ENCODE measurements around the gene PPP1R1B.
A peak's percentile ranks its signal among the peaks of the same experiment; 100 is the strongest.

Gene PPP1R1B

DNA sequence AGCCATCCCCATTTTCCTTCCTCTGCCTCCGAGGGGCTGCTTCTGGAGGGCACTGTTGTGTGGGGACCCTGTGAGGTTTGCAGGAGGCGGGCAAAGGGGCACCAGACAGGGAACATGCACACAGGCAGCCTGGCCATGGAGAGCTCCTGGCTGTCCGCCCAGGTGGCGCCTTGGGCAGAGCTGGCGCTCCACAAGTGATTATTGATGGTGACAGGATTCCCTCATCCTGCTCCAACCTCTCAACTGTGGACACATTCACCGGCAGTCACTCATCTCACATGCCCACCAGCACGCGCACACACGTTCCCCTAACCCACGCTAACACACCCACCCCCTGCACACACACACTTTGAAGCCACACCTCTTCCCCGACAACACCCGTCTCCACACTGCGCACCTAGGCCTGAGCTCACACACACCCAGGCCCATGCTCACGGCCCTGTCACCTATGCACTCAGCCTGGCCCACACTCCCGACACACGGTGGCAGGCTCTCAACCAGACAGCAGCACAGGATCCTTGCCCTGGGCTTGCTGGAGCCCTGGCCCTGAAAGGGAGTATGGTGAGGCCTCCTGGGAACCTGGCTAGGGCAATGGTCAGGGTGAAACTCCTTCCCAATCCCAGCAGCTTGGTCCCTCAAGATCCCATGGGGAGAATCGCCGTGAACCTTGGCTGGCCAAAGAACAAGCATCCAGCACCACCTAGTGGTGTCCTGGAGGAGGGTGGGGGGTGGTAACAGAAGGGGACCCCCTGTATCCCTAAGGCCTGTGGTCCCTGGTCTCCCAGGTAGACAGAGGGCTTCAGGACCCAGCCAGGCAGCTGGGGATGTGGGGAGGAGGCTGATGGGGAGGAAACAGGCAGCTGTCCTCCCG lies 45.1 kb downstream of the PPP1R1B start:
- no peak for DNase-seq

DNA sequence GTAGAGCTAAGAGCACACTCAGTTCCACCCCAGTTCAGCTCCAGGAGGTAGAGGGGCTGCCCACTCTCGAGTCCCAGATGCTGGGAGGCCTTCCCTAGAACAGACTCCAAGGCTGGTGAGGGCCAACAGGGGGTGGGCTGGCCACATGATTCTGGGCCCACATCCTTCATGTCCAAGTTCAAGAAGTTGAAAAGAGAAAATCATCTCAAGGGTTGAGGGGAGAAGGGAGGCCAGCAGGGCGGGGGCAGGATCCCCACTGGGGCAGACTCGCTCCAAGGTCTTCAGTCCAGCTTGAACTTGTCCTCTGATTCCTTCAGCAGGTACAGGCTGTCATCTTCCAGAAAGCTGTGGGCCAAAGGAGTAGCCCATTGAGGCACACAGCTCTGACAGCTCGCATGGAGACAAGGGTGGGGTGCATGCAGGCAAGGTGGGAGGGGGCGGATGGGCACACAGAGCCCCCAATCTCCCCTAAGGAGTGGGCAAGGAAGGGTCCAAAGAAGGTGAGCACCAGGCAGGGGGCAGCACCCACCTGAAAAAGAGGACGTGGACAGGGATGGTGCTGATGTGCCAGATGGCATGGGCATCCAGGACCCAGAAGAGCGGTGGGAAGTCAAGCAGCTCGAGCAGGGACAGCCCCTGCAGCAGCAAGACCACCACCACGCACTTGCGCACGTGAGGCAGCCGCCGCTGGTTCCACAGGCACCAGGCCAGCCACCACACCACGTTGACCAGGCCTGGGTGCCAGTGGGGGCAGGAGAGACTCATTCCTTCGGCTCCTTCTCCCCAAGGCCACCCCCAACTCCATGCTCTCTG lies 46.0 kb downstream of the PPP1R1B start:
- no peak for DNase-seq

DNA sequence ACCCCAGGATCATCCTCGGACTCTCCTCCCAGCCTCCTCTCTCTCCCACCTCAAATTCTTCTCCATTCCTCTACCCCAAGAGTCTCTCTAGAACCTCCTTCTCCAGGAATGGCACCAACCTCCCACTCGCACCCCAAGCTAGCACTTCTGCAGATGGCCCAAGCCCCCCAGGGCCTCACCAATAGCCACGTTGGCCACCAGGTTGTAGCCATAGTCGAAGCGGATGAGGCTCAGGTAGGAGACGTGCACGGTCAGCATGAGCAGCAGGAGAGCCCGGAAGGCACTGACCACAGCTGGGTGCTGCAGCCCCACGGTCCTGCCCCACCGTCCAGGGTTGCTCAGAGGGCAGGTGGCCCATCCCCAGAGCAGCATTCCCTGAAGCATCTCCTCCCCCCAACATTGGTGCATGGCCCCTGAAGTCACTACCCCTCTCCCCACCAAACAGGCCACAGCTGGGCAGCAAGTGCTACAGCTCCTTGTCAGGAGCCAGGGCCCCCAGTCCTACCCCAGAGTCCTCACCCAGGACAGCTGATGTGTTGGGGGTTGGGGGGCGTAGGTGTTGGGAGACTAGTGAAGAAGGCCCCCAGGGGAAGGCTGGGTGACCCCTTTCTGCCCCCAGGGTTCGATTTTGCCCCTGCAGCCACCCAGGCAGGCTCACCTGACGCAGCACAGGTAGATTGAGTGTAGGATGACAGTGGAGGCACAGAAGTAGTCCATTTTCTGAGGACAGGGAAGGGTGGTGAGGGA lies 46.8 kb downstream of the PPP1R1B start:
- DNase-seq, result no peak

DNA sequence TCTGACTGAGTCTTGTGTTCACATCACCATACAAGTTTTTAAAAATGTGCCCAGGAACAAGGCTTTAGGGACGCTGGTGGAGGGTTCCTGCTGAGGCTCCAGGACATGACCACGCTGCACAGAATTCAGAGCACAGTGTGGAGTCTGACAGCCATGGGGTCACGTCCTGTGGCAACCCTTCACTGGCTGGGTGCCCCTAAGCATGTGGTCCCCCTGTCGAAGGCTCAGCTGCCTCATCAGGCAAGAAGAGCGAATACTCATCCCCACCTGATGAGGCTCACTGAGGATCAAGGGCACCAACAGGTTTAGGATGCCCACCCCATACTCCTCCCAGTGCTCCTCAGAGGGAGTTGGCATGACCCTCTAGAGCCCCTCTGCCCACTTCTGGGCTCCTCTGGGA lies 47.4 kb downstream of the PPP1R1B start:
- no peak for DNase-seq

DNA sequence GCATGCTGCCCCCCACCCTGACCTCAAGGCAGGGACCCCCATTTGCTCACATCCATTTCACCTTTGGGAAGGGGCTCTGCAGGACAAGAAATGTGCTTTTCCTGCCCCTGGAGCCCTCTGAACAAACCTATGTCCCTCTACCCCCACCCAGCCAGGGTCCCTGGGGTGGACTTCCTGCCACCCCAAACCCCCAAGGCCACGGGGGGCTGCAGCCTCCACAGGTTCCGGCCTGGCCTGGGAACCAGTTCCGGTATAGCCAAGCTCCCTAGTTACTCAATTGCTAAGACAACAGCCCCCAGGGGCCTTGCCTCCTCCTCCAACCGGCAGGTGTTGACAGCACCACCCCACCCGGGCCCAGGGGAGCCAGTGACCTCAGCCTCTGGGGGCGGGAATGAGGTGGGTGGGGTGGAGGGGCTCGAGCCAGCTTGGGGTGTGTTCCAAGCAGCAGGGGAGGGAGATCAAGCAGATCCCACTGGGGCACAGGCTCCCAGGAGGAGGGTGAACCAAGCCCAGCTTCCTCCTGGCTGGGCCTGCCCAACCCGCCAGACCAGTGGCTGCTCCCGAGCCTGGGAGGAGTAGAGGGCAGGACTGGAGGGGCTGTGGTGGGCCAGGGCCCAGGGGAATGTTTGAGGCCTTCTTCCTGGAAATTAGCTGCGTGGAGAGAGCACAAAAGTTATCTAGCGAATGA lies 48.1 kb downstream of the PPP1R1B start:
- DNase-seq, result no peak

DNA sequence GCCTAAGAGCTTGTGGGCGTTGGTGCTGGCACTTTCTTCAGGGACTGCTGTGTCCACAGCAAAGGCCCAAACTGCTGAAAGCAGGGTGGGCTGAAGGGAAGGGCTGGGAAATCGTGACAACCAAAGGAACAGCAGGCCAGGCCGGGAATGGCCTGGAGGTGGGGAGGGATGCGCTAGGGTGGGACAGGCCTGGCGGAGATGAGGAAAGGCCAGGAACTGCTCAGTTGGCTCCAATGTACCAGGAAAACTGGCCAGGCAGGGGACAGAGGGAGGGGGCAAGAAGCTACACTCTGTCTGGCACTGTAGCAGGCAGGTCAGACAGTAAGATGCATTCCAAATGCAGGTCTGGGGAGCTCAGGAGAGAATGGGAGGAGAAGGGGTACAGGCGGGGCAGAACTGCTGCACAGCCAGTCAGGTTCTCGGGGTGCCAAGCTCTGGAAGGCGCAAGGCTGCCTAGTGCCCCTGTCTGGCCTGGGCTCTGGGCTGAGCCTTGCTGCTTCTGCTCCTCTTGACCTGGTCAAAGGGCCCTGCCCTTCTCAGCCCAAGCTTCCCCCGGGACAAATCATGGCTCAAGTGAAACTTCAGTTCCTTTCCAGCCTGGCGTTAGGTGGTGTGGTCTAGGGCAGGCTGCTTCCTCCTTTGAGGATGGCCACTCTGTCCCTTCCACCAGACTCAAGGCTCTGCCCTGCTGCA lies 48.8 kb downstream of the PPP1R1B start:
- DNase-seq, result no peak

DNA sequence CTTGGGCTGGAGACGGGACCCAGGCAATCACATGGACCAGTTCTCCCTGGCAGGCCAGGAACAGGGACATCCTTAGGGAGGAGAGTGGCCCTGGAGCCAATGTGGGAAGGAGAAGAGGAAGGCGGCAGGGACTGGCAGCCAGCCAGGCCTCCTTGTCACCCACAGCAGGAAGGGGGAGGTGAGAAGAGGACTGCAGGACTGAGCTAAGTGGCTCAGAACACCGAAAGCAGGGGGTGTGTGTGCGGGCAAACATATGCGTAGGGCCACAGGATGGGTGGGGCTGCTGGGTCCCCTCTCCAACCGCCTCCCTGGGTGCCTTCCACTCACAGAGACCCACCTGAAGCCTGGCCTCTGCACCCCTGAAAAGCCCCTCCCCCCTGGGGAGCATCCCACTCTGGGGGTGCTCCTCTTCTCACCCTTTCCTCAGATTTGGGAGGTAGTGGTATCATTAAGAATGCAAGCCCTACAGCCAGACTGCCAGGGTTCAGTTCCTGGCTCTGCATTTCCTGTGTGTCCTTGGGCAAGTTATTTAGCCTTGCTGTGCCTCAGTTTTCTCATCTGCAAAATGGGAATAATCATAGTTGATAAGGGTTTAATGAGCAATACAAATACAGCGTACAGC lies 49.6 kb downstream of the PPP1R1B start:
- DNase-seq, result peak; percentile 54

DNA sequence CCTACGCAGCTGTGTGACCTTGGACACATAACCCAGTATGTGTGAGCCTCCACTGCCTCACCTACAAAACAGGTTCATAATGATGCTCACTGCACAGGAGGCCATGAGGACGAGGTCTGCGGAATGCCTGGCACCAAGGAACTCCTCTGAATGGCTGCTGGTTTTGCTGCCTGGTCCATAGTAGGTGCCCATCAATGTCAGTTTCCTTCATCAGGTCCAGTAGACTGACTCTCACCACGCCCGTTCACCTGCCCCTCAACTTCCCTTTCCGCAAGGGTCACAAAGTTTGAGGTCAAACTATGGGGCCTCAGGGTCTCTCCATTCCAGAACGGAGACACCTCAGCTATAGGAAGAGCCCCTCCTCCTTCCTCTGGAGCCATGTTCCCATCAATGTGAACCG lies 50.3 kb downstream of the PPP1R1B start:
- no peak for DNase-seq

DNA sequence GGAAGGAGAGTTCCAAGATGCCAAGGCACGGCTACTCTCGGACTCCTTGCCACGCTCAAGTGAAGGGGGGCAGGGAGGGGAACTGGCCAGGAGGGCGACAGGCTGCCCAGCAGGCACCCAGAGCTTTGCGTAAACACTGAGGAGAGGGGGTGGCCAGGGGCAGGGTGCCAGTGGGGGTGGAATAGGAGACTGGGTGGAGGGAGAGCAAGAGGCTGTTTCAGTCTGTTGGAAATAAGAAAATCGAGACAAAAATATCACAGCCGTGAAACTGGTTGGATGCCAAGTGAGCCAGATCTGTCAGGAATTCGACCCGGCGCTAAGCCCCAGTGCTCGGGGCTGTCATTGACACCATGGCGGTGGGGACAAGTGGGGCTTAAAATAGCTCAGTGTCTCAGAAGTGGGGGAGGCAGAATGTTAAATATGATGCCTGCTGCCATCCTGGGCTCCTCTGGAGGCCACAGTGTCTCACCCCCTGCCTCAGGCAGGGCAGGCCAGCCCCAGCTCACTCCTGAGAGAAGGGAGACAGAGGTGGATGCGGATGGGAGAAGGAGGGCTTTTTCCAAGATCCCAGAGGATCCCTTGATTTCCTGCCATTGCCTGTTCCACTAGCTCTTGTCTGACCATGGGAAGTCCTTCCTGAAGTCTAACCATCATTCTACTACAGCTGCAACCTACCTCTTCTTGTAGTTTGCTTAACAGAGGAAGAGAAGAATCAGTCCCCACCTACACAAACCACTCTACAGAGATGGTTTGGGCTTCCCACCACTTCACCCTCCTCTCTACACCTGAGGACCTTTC lies 51.0 kb downstream of the PPP1R1B start:
- DNase-seq, result no peak

DNA sequence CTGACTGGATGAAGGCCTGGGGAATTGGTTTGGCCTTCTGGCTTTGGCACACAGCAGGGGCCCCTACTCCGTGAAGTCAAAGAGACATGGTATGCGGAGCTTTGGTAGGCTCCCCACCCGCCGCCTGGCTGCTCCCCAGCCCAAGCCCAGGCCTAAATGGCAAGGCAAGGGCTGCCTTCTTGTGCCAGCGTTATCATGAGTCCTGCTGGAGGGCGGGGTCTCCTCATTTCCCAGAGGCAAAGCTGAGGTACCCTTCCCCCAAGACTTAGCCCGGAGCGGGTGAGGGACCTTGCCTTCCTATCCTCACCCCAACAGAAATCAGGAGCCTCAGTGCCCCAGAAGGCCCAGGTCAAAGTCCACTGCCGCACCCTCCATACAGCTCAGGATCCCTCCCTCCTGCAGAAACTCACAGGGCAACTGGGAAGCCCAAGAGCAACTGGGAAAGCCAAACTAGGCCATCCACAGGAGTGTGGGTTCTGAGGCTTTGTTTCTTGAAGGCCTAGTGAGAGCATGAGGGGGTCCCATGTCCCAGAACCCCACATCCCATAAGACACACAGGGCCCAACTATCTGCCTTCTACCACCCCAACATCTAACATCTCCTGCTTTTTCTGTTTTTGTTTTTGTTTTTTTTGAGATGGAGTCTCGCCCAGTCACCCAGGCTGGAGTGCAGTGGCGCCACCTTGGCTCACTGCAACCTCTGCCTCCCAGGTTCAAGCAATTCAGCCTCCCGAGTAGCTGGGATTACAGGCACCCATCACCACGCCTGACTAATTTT lies 51.8 kb downstream of the PPP1R1B start:
- DNase-seq, result no peak

DNA sequence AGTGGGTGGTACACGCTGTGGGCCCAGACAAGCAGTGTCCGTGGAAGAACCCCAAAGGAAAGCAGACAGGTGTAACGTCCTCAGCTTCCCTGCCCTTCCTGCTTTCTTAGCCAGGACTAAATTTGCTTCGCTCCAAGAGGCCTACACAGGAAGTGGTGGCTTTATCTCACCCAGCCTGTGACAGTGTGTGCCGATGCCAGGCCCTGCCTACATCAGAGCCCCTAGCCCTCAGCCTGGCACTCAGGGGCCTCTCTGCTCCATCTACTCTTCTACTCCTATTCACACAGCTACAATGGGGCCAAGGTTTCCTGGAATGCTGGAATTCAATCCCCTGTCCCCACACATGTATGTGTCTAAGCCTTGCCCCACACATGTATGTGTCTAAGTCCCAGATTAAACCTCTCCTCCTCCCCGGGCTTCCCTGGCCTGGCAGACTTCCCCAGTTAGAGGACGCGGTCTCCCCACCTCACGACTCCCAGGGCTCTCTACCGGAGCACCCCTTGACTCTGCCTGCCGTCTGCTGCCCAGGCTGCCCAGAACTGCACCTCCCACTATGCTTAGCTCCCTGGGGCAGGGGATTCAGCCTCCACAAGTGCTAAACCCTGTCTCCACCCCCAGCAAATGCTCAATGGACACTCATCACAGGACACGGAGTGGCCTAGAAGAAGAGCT lies 52.9 kb downstream of the PPP1R1B start:
- no peak for DNase-seq

DNA sequence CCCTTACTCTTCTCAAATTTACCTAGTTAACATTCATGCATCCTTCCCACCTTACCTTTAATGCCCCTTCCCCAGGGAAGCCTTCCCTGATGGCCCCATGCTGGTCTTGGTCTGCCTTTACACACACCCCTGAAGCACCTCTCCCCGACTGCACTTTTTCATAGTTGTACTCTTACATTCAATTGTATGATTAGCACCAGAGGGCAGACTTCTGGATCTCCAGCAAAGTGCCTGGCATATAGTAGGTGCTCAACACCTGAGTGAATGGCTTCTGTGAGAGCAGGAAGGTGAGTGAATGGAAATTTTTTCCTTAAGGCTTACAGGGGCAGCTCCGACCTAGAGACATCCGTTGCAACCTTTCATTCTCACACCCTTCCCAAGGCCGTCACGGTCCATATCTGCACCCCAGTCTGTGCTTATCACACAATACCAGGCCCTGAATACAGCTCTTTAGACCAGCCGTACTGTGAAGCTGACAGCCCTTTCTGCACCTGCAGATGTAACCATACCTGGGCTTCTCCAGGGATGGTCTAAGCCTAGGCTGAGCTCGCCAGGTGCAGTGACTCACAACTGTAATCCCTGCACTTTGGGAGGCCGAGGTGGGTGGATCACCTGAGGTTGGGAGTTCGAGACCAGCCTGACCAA lies 56.7 kb downstream of the PPP1R1B start:
- no peak for DNase-seq

DNA sequence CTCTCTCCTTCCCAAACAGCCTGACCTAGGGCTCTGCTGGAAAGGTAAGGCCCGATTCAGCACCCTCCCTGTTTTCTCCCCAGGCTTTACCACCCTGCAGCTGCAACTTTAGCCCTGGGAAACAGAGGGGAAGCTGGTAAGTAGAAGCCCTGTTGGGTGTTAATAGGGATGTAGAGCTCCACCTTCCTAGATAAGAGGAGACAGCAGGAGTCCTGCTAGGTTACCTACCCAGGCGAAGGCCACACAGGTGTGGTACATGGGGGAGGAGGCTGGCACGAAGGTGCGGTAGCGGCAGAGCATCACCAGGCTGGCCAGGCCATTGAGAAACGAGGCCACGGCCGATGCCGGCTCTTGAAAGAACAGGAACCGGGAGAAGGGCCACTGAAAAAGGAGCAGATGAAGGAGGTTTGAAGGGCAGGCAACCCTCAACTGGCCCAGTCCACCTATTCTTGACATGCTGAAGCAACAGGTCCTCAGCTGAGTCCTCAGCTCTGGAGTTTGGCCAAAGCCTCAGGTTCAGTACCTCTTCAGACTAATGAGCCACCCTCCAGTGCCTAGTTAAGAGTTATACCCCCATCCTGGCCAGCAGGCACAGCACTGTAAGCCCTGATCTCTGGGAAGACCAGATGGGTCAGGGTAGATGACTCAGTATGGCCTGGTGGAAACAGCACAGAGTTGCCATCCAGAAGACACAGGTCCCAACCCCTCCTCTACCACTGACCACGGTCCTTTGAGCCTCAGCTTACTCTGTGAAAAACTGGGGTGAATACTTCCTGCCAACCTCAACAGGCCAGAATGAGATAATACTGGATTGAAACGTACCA lies 57.8 kb downstream of the PPP1R1B start:
- no peak for DNase-seq

Measured in activated CD4-positive, alpha-beta T cell treated with anti-CD3 and anti-CD28 coated beads, Interleukin-2, amount 50 U/mL, for 16 hours (primary cell).